Progenitor cell of endocrine pancreas (in vitro differentiated cells): Measurements from ENCODE around the gene CKMT2. TPM values are rescaled to one million over a fixed set of nuclear protein-coding genes. Genes with fewer than 3 reads are reported as not detected.
"Not testable (repeated sequence)": the region's sequence is repeated elsewhere in the genome, so short reads cannot be mapped to it uniquely, and the experiment has no call there.

Experiments used
- DNase-seq: peaks from one replicate; pipeline ENCODE4 v3.0.0; 2021; ENCODE audit warnings: low spot score; ENCODE audit not compliant: unreplicated experiment
- H3K27ac Mint-ChIP-seq: 2 replicates; pipeline ENCODE4 v1.8.0; 2021; ENCODE audit warnings: mild to moderate bottlenecking, moderate library complexity, mixed read lengths
- H3K27me3 Mint-ChIP-seq: 2 replicates; pipeline ENCODE4 v1.8.0; 2021; ENCODE audit warnings: mixed read lengths
- H3K36me3 Mint-ChIP-seq: 2 replicates; pipeline ENCODE4 v1.8.0; 2022; ENCODE audit warnings: mixed read lengths; ENCODE audit not compliant: insufficient read depth
- H3K4me1 Mint-ChIP-seq: 2 replicates; pipeline ENCODE4 v1.8.0; 2021; ENCODE audit warnings: low read depth, mixed read lengths
- H3K4me3 Mint-ChIP-seq: 2 replicates; pipeline ENCODE4 v1.8.0; 2021; ENCODE audit warnings: low read depth, mild to moderate bottlenecking, moderate library complexity, mixed read lengths
- H3K9me3 Mint-ChIP-seq: 2 replicates; pipeline ENCODE4 v1.8.0; 2021; ENCODE audit warnings: low read depth, mixed read lengths
- total RNA-seq: library from RNA; stranded (reverse); gene quantifications from 2 replicates; pipeline ENCODE4 v1.2.1, GENCODE V29; 2021
- TF ChIP-seq, protein P1 (sequence below): fragments of 200-600 bp; sonication (generic); IDR thresholded peaks from one replicate; pipeline ENCODE4 v1.5.0; 2021; ENCODE audit warnings: antibody characterized with exemption, mild to moderate bottlenecking; ENCODE audit not compliant: unreplicated experiment

The CKMT2 gene
- total RNA-seq, 1 donor from 2014 or later: 1.7 TPM

DNA sequence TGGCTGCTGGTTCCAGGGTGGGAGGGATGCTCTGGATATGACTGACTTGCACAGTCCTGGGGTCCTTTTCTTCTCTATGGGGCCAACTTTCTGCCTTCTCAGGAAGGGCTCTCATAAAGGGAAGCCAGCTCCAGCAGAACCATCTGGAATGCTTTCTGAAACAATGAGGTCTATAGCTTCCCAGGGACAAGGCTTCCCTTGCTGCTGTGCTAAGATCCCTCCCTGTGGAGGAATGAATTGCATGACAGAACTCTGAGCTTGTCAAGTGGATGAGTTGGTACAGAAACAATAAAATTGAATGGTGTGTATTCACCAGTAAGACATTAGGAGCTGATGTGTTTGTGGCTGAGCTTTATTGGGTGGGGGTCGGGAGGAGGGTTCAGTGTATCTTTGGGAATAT lies 19.8 kb downstream of the CKMT2 start:
- TF ChIP-seq, protein P1, sequence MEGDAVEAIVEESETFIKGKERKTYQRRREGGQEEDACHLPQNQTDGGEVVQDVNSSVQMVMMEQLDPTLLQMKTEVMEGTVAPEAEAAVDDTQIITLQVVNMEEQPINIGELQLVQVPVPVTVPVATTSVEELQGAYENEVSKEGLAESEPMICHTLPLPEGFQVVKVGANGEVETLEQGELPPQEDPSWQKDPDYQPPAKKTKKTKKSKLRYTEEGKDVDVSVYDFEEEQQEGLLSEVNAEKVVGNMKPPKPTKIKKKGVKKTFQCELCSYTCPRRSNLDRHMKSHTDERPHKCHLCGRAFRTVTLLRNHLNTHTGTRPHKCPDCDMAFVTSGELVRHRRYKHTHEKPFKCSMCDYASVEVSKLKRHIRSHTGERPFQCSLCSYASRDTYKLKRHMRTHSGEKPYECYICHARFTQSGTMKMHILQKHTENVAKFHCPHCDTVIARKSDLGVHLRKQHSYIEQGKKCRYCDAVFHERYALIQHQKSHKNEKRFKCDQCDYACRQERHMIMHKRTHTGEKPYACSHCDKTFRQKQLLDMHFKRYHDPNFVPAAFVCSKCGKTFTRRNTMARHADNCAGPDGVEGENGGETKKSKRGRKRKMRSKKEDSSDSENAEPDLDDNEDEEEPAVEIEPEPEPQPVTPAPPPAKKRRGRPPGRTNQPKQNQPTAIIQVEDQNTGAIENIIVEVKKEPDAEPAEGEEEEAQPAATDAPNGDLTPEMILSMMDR: no peak
- H3K4me3 Mint-ChIP-seq: no peak overlapping the region
- peaks cover 10% of the 10 kb centered on the region for H3K36me3 Mint-ChIP-seq
- no peaks in the 10 kb centered on the region for H3K27me3 Mint-ChIP-seq
- no peak for DNase-seq
- peaks cover 8% of the 10 kb centered on the region for H3K9me3 Mint-ChIP-seq
- H3K27ac Mint-ChIP-seq: no peak overlapping the region
- peaks cover 3% of the 10 kb centered on the region for H3K4me1 Mint-ChIP-seq

DNA sequence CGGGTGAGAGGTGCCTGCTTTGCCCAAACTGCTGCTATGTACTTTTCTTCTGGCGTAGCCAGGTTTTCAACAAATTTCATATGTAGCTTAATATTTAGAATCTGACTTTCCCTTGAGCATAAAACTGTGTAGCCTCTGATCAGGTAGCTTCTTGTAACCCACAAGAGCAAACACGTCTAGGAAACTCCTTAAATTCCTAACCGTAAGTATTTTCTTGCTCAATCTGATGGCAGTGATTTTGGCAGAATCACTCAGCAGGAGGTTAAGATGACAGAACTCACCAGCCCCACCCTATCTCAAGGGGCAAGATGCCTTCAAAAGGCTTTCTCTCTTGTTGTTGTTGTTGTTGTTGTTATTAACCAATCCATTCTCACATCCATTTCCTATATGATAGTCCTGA lies 20.8 kb downstream of the CKMT2 start:
- Mint-ChIP-seq H3K36me3 (peaks cover 10% of the 10 kb centered on the region), H3K27me3 (no peaks in the 10 kb centered on the region), H3K4me1 (peaks cover 3% of the 10 kb centered on the region), H3K4me3 (no peak overlapping the region), H3K27ac (no peak overlapping the region), H3K9me3 (peaks cover 8% of the 10 kb centered on the region)
- TF ChIP-seq, protein P1: no peak
- DNase-seq: no peak

DNA sequence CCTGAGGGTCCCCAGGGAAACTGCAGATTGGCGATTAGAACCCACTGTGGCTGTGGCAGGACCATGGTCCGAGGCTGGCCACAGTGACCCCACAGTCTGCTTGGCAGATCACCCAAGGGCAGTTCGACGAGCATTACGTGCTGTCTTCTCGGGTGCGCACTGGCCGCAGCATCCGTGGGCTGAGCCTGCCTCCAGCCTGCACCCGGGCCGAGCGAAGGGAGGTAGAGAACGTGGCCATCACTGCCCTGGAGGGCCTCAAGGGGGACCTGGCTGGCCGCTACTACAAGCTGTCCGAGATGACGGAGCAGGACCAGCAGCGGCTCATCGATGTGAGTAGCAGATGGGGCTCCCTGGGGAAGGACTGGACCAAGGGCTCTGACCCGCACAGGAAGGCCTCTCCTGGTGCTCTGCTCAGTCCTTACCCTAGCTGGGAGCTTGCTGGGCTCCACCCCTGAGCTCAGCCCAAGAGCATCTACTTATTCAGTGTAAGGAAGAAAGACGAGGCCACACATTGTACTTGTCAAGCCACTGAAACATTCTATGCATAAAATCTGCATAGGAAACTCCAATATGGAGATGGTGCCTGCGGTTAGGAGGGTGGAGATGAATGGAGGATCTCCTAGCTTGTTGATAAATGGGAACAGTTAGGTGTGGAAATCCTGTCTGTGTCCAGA lies 21.9 kb downstream of the CKMT2 start:
- TF ChIP-seq, protein P1: no peak
- H3K27ac Mint-ChIP-seq: no peak overlapping the region
- H3K4me3 Mint-ChIP-seq: no peak overlapping the region
- peaks cover 14% of the 10 kb centered on the region for H3K36me3 Mint-ChIP-seq
- DNase-seq: no peak
- H3K9me3 Mint-ChIP-seq: peaks cover 10% of the 10 kb centered on the region
- no peaks in the 10 kb centered on the region for H3K27me3 Mint-ChIP-seq
- H3K4me1 Mint-ChIP-seq: peaks cover under 1% of the 10 kb centered on the region

DNA sequence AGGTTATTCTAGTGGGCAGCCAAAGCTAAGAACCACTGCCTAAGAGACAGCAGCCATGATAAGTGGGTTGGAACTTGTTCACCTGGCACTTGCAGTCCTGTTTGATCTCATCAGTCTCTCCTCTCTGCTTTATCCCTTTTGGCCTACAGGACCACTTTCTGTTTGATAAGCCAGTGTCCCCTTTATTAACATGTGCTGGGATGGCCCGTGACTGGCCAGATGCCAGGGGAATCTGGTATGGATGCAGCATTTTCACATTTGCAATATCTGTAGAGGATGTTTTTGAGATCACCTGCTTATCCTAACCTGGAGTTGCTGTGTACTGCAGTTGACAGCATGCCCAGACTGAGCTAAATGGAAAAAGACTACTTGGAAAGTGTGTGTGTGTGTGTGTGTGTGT lies 23.6 kb downstream of the CKMT2 start:
- Mint-ChIP-seq H3K27ac (no peak overlapping the region), H3K36me3 (peaks cover 25% of the 10 kb centered on the region), H3K4me1 (no peaks in the 10 kb centered on the region), H3K4me3 (no peak overlapping the region), H3K27me3 (no peaks in the 10 kb centered on the region), H3K9me3 (peaks cover 20% of the 10 kb centered on the region)
- no peak for DNase-seq
- TF ChIP-seq, protein P1: no peak

DNA sequence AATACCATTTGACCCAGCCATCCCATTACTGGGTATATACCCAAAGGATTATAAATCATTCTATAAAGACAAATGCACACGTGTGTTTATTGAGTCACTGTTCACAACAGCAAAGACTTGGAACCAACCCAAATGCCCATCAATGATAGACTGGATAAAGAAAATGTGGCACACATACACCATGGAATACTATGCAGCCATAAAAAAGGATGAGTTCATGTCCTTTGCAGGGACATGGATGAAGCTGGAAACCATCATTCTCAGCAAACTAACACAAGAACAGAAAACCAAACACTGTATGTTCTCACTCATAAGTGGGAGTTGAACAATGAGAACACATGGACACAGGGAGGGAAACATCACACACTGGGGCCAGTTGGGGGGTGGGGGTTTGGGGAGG lies 29.7 kb downstream of the CKMT2 start:
- not testable (repeated sequence) for H3K4me3 Mint-ChIP-seq, H3K27me3 Mint-ChIP-seq, H3K4me1 Mint-ChIP-seq, H3K27ac Mint-ChIP-seq, DNase-seq
- peaks cover 42% of the 10 kb centered on the region for H3K36me3 Mint-ChIP-seq
- H3K9me3 Mint-ChIP-seq: peaks cover 30% of the 10 kb centered on the region

DNA sequence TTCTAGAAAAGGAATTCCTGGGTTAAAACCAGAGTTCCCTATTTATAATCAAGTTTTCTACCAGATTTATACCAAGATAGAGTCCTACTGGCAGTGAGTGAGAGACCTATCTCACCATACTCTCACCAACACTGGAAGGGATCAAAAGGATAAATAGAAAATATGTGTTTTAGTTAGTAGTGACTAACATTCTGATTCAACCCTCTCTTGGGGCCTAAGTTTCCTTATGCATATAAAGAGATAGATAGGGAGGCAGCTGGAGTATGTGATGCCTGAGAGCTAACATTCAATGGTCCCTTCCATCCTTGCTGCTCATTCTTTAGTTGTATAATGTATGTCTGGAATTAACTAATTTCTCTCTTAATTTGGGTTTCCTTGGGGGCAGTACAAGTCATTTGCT lies 32.0 kb downstream of the CKMT2 start:
- Mint-ChIP-seq H3K9me3 (peaks cover 24% of the 10 kb centered on the region), H3K4me1 (peaks cover 2% of the 10 kb centered on the region), H3K27me3 (no peaks in the 10 kb centered on the region), H3K36me3 (peaks cover 35% of the 10 kb centered on the region), H3K4me3 (no peak overlapping the region), H3K27ac (no peak overlapping the region)
- TF ChIP-seq, protein P1: no peak
- DNase-seq: no peak
